ENCODE results near the gene ZDHHC6.
"Not testable (repeated sequence)": the region's sequence is repeated elsewhere in the genome, so short reads cannot be mapped to it uniquely, and the experiment has no call there.

Gene ZDHHC6, protein sequence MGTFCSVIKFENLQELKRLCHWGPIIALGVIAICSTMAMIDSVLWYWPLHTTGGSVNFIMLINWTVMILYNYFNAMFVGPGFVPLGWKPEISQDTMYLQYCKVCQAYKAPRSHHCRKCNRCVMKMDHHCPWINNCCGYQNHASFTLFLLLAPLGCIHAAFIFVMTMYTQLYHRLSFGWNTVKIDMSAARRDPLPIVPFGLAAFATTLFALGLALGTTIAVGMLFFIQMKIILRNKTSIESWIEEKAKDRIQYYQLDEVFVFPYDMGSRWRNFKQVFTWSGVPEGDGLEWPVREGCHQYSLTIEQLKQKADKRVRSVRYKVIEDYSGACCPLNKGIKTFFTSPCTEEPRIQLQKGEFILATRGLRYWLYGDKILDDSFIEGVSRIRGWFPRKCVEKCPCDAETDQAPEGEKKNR

DNA sequence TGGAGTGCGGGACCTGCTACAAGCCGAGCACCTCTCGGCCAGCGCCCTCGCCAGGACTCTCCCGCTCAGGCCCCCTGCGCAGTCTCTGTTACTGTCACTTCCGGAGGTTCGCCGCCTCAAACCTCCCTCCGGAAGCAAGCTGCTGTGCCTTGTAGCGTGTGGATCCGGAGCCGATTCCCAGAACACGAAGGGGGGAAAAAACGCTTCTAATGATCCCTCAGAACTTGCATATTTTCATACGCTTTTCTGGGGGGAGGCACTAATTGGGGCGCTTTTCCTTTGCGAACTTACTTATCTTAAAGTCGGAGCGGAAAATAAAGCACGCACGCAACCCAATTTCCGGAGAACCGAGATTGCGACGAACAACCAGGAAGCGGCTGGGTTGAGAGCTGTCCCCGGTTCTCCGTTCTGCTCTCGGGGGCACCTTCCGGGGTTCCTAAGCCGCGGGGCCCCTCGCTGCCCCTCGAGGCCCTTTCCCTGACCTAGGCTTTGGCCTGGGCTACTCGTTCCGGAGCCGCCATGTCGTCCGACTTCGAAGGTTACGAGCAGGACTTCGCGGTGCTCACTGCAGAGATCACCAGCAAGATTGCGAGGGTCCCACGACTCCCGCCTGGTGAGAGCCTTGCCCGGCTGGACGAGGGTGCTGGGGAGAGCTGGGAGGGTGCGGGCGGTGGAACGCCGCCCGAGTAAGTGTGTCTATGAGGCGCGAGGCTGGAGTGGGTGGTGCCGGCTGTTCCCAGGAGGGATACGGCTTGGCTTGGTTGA, at the start of gene ZDHHC6, which contains the start of gene VTI1A:
TSS of gene ZDHHC6 (minus strand) at position 60 of the 765 bp plus-strand sequence. CDS start 1,478 bp downstream, outside the sequence.
TSS of gene VTI1A (plus strand) at position 361 of the 765 bp plus-strand sequence. CDS start at position 520, 159 bp downstream.
- DNase-seq (ENCODE audit: low read depth) = peak; percentile 67

DNA sequence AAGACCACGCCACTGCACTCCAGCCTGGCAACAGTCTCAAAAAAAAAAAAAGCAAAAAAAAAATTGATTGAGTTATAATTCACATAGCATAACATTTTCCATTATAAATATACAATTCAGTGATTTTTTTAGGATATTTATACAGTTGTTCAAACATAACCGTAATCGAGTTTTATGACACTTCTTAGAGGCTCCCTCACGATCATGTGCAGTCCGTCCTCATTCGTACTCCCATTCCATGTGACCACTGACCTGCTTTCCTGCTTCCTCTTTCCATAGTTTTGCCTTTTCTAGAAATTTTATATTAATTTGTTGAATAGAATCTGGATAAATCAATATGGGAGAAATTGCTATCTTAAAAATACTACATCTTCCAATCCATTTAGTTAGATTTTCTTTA, 46.0 kb upstream of the ZDHHC6 start:
- DNase-seq (ENCODE audit: low read depth) = no peak

DNA sequence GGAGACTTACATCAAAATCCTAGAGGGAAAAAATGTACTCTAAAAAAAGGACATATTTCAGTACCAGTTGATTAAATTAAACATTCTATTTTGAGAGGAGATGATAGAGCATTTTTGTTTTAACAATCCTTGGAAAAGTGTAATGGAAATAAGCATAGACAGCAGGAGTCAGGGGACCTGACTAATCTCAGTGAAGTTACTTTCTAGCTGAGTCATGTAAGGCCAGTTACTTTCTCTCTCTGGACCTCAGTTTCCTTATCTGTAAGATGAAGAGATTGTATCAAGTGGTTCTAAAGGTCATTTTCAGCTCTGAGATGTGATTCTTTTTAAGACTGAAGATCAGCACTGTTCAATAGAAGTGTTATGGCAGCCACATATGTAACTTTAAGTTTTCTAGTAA, 44.4 kb upstream of the ZDHHC6 start:
- DNase-seq (ENCODE audit: low read depth) = peak; percentile 27

GRCh38 chr10:112490545-112490944, 43.8 kb upstream of the ZDHHC6 start:
- DNase-seq (ENCODE audit: low read depth) = no peak

GRCh38 chr10:112487964-112488363, 41.2 kb upstream of the ZDHHC6 start:
- no peak for DNase-seq (ENCODE audit: low read depth)

DNA sequence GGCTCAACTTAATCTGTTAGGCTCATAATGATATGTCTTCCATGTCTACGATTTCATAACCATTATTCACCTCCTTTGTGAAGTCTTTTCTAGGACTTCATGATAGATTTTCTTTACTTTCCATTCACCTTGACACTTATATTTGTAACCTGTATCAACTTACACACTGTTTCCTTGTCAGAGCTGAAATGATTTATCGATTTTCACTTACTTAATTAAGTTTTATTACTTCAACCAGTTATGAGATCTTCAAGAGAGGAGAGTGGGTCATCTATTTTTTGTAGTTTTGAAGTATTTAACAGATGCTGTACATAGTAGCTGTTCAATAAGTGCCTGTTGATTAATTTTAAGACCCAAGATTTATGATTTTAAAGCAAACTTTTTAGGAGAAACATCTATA, 37.7 kb upstream of the ZDHHC6 start:
- no peak for DNase-seq (ENCODE audit: low read depth)

GRCh38 chr10:112481602-112482001, 34.9 kb upstream of the ZDHHC6 start:
- no peak for DNase-seq (ENCODE audit: low read depth)

DNA sequence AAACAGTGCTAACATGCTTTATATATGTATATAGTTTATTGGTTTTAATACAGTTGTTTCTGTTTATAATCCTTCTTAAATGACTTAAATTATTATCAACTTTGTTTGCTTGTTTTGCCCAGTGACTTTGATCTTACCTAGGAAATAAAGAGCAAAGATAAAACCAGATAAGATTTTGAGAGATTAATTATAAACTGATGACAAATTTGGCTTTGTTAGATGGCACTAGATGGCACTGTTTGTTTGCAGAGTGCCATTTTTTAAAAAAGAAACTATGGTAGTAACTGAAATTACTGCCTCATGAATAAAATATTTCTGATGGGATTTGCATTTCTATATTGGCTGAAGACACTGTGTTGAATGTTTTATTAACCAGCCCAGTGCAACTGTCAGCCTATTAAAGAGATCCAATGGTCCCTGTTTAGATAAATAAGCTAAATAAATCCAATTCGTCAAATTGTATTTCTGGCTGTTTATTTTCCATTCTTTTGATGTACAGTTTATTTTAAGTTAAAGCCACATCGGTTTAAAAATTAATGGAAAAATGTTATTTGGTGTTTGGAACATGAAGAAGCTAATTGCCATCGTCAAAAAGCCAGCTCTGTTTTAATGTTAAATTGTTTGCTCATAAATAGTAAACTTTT, 29.0 kb upstream of the ZDHHC6 start:
- DNase-seq (ENCODE audit: low read depth) = peak; percentile 13

DNA sequence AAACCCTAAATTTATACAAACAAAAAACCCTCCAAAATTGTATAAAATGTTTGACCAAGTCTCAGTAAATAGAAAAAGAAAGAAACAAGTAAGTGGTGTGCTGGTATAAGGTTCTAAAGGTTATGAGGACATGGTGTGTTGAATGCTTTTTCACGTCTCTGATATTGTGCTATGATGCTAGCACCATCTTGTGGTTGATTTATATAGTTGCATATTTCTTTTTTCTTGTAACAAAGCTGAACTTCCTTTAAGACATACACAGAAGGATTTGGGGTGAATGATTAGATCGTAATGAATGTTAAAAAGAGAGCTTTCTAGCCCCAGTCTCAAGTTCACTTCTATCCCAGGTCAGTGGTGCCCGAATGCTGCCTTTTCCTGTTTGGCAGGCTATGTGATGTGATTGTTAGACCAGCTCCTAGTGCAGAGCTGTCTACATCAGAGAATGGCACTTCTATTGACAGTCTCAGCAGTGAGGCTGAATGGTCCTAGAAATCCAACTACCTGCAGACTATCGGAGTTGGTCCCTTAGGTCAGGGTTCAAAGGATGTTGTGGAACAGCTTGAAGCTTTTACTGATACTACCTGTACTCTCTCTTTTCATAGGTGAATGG, 25.3 kb upstream of the ZDHHC6 start:
- DNase-seq (ENCODE audit: low read depth) = peak; percentile 26

DNA sequence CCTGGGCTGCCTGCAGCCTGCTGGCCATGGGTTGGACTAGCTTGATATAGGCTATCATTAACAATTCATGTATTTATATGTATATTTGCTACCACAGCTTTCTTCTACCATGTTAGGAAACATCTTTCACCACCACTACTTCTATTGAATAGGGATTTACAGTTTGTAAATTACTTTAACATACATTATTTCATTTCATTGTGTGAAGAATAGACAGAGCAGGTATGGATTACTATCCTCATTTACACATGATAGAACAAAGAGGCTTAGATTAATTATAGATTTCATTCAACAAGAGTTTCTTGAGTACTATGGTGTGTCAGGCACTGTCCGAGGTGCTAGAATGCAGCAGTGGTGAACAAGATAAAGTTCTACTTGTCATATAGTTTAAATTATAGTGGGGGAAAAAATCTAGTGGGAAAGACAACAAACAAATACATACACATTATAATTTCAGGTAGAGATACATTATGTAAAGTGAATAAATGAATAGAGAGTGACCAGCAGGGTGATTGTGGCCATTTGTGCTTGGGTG, 20.9 kb upstream of the ZDHHC6 start:
- no peak for DNase-seq (ENCODE audit: low read depth)

- DNase-seq (ENCODE audit: low read depth) = no peak
These were observed 20.1 kb upstream of the ZDHHC6 start for GRCh38 chr10:112466802-112467201.

GRCh38 chr10:112465299-112465883, 18.7 kb upstream of the ZDHHC6 start:
- no peak for DNase-seq (ENCODE audit: low read depth)

DNA sequence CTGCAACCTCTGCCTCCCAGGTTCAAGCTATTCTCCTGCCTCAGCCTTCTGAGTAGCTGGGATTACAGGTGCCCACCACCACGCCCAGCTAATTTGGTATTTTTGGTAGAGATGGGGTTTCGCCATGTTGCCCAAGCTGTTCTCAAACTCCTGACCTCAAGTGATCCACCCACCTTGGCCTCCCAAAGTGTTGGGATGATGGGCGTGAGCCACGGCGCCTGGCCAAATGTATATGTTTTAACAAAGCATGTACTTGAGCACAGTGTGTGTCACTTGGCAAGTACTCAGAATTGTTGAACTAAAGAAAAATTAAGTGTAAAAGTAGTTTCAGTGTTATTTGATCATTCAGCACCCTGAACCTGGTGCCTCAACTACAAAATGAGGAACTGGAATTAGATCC, 17.4 kb upstream of the ZDHHC6 start:
- not testable (repeated sequence) for DNase-seq (ENCODE audit: low read depth)

DNA sequence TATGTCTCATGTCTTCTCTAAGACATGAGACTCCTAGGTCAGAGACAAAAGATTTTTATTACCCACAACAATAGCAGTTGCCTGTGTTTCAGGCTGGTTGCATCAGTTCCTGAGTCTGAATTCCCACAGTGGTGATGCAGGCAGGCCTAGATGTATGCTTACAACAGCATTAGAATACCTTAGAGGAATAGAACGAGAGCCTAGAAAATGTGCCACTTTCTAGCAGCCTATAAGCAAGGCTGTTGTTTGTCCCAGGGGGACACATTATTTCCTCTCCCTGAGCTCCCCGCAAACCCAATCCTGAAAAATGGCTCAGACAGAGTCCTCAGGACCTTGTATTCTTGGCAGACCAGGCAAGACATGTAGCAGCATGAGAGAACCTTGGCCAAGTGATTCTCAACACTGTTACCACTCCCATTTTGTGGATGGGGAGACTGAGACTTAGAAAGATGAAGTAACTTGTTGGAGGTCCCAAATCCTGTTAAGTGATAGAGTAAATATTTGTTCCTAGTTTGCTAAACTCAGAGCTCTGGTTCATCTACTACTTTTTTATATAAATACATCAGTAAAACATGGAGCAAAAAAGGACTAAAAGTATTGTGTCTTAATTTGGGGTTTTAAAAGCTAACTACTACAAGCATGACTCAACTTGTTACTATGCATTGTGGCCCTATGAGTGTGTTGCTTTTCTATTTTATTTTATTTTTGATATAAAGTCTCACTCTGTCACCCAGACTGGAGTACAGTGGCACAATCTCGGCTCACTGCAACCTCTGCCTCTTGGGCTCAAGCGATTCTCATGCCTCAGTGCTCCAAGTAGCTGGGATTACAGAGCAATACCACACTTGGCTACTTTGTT, 14.5 kb upstream of the ZDHHC6 start:
- peak; percentile 26 for DNase-seq (ENCODE audit: low read depth)

- no peak for DNase-seq (ENCODE audit: low read depth)
These were observed 13.7 kb upstream of the ZDHHC6 start for GRCh38 chr10:112460366-112460765.

DNA sequence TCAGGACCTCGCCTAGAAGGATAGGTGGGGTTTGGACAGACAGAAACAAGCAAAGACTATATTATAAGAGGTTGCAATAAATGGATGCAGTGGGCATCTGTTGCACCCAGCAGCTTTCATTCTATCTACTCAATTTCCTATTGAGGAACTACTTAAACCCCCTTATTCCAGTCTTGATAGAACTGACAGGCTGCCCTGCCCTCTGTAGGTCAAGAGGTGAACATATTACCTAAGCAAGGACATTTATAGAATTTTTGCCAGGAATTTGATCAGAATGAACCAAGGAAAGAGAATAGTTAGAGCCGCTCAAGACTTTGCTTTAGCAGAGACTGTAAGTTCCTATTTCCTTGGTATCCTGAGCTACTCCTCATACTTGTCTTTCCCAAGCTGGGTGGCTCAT, 9.8 kb upstream of the ZDHHC6 start:
- DNase-seq (ENCODE audit: low read depth) = no peak

GRCh38 chr10:112454910-112455779, 8.4 kb upstream of the ZDHHC6 start:
- no peak for DNase-seq (ENCODE audit: low read depth)

- no peak for DNase-seq (ENCODE audit: low read depth)
These were observed 2.2 kb upstream of the ZDHHC6 start for GRCh38 chr10:112448888-112449287.

- DNase-seq (ENCODE audit: low read depth) = no peak
These were observed 860 bp upstream of the ZDHHC6 start for GRCh38 chr10:112447620-112447928.
